K562 (cell line): Measurements from ENCODE around the gene SIRT2. TPM values are rescaled to one million over a fixed set of nuclear protein-coding genes. Genes with fewer than 3 reads are reported as not detected.
A peak's percentile ranks its signal among the peaks of the same experiment; 100 is the strongest.

Source experiments
- DDX20 ChIP-seq: fragments of 450-650 bp; IDR thresholded peaks from 2 replicates; pipeline ENCODE4 v1.6.1; 2016; ENCODE audit warnings: missing genetic modification characterization, low read depth, mild to moderate bottlenecking, missing compliant biosample characterization, moderate library complexity
- DEAF1 ChIP-seq: fragments of 450-650 bp; formaldehyde crosslinking; IDR thresholded peaks from 2 replicates; pipeline ENCODE4 v1.4.0; 2020; ENCODE audit warnings: mild to moderate bottlenecking, moderate library complexity
- E2F6 ChIP-seq, 2 experiments: IDR thresholded peaks; 2 replicates each; pipeline ENCODE4 v1.6.1; 2011; ENCODE audit warnings: borderline replicate concordance in 1 of 2, control low read depth in 1 of 2, low read depth in 1 of 2, low read length in 1 of 2, mild to moderate bottlenecking in 1 of 2, mixed read lengths in 1 of 2, moderate library complexity in 1 of 2; ENCODE audit not compliant: insufficient read depth in 1 of 2, insufficient read length in 1 of 2, poor library complexity in 1 of 2, severe bottlenecking in 1 of 2; ENCODE audit errors: extremely low read depth in 1 of 2
- ESRRB ChIP-seq: fragments of 250-450 bp; sonication (Bioruptor Pico); IDR thresholded peaks from 2 replicates; pipeline ENCODE4 v1.5.0; 2020; ENCODE audit warnings: mild to moderate bottlenecking, moderate library complexity, borderline replicate concordance
- ETV1 ChIP-seq: fragments of 450-650 bp; conservative IDR thresholded peaks from 2 replicates; pipeline ENCODE4 v1.6.1; 2016; ENCODE audit warnings: missing genetic modification characterization, control low read depth, low read depth, missing compliant biosample characterization
- EWSR1 ChIP-seq: fragments of 450-650 bp; IDR thresholded peaks from 2 replicates; pipeline ENCODE4 v1.6.1; 2018; ENCODE audit warnings: borderline replicate concordance, mild to moderate bottlenecking, low read depth, moderate library complexity; ENCODE audit not compliant: partially characterized antibody
- FOXA3 ChIP-seq, 2 experiments: fragments of 450-650 bp in 1 of 2; sonication (generic) in 1 of 2; formaldehyde crosslinking; IDR thresholded peaks in 1 of 2; conservative IDR thresholded peaks in 1 of 2; 2 replicates each; pipeline versions ENCODE4 v1.4.0 to v1.8.0; 2020 to 2022; ENCODE audit warnings: mild to moderate bottlenecking in 2 of 2, missing genetic modification reagents in 1 of 2
- GABPA ChIP-seq: fragments of 200-800 bp; sonication (Bioruptor generic); conservative IDR thresholded peaks from 2 replicates; pipeline ENCODE4 v1.6.1; 2016; ENCODE audit warnings: low read depth, missing genetic modification characterization, missing compliant biosample characterization
- GTF2F1 ChIP-seq: IDR thresholded peaks from 2 replicates; pipeline ENCODE4 v1.6.1; 2011; ENCODE audit warnings: low read depth, low read length, improper control_type of control experiment
- HDAC1 ChIP-seq, 2 experiments: fragments of 450-650 bp; IDR thresholded peaks; 2 replicates each; pipeline ENCODE4 v1.6.1; 2016 to 2017; ENCODE audit warnings: inconsistent platforms in 1 of 2, mild to moderate bottlenecking in 1 of 2, moderate library complexity in 1 of 2
- KLF1 ChIP-seq: fragments of 450-650 bp; IDR thresholded peaks from 2 replicates; pipeline ENCODE4 v1.6.1; 2016; ENCODE audit warnings: missing genetic modification characterization, missing compliant biosample characterization
- SETDB1 ChIP-seq: IDR thresholded peaks from one replicate; pipeline ENCODE4 v1.6.1; 2012; ENCODE audit warnings: low read length, control low read depth, inconsistent platforms
- TOE1 ChIP-seq, 2 experiments: fragments of 450-650 bp in 1 of 2; sonication (generic) in 1 of 2; formaldehyde crosslinking in 1 of 2; IDR thresholded peaks; 2 replicates each; pipeline versions ENCODE4 v1.7.1 to v1.8.0; 2016 to 2022; ENCODE audit warnings: borderline replicate concordance in 2 of 2, mild to moderate bottlenecking in 2 of 2, antibody characterized with exemption in 1 of 2, inconsistent platforms in 1 of 2, low read depth in 1 of 2, missing genetic modification reagents in 1 of 2, moderate library complexity in 1 of 2
- TRIM25 ChIP-seq: fragments of 450-650 bp; IDR thresholded peaks from 2 replicates; pipeline ENCODE4 v1.7.0; 2016; ENCODE audit warnings: borderline replicate concordance
- XRCC5 ChIP-seq: fragments of 200-400 bp; formaldehyde crosslinking; IDR thresholded peaks from 2 replicates; pipeline ENCODE4 v1.6.1; 2017; ENCODE audit warnings: low read depth, mild to moderate bottlenecking, low read length
- ZBTB17 ChIP-seq: fragments of 450-650 bp; formaldehyde crosslinking; IDR thresholded peaks from 2 replicates; pipeline ENCODE4 v1.4.0; 2020; ENCODE audit warnings: mild to moderate bottlenecking
- ZFX ChIP-seq: sonication (generic); formaldehyde crosslinking; IDR thresholded peaks from 2 replicates; pipeline ENCODE4 v1.8.0; 2022; ENCODE audit warnings: mild to moderate bottlenecking, missing genetic modification reagents, moderate library complexity
- ZNF133 ChIP-seq: fragments of 250-450 bp; sonication (Bioruptor Pico); IDR thresholded peaks from 2 replicates; pipeline ENCODE4 v1.4.0; 2020; ENCODE audit warnings: mild to moderate bottlenecking
- ZNF311 ChIP-seq: fragments of 250-450 bp; sonication (Bioruptor Pico); IDR thresholded peaks from 2 replicates; pipeline ENCODE4 v1.4.0; 2020; ENCODE audit warnings: mild to moderate bottlenecking, moderate library complexity
- polyA plus RNA-seq, 8 experiments: library from polyadenylated mRNA; depleted of rRNA in 4 of 8; stranded (reverse) in 5 of 8; unstranded in 3 of 8; fragments of >200 nt; fragmentation: Nextera tagmentation in 2 of 8; fragmentation: Illumina TruSeq in 1 of 8; extraction: Ambion mirVana in 2 of 8; extraction: Trizol in 1 of 8; gene quantifications; 2 replicates each; pipeline versions ENCODE4 v1.2.1 to v1.2.3, GENCODE V29; 2011 to 2014; ENCODE audit warnings: inconsistent platforms in 1 of 8, missing spikeins in 1 of 8
- total RNA-seq, 7 experiments: library from RNA; depleted of rRNA in 6 of 7; stranded (reverse); fragments of >200 nt in 6 of 7; fragmentation: Illumina TruSeq in 2 of 7; extraction: Trizol in 2 of 7; gene quantifications; 2 replicates each; pipeline versions ENCODE4 v1.2.1 to v1.2.3, GENCODE V29; 2011 to 2021; ENCODE audit warnings: low replicate concordance in 1 of 7

SIRT2 gene
- total and polyA plus RNA-seq, 9 of the 15 experiments (the other 6 are each of a cell fraction or from before 2014, with no cell fraction given) = 2.3 to 35.2 (median 22.9) TPM

GRCh38 chr19:38852231-38853044 lies 47.0 kb downstream of the SIRT2 start (continued):
- TF ChIP-seq TRIM25 (no peak), GABPA (no peak), ZBTB17 (peak; percentile 54), E2F6 (IDR thresholded peaks at IDR 0.05; ENCODE audit: borderline replicate concordance in 1 of 2, extremely low read depth in 1 of 2, insufficient read depth in 1 of 2, insufficient read length in 1 of 2, low read depth in 1 of 2, low read length in 1 of 2, poor library complexity in 1 of 2, severe bottlenecking in 1 of 2) (no peak), HDAC1 (IDR thresholded peaks at IDR 0.05) (peak in 1 of 2 experiments; percentile 44; a peak in 1 of 4 replicates), XRCC5 (0 out of 2 replicates have a peak, but pooled peaks have one; percentile 31), SETDB1 (no peak), KLF1 (tag) (no peak), GTF2F1 (no peak), ETV1 (tag) (no peak), ZNF311 (no peak), ZNF133 (CRISPR knock-in tag) (no peak), EWSR1 (no peak), FOXA3 (CRISPR knock-in tag; conservative IDR thresholded peaks at IDR 0.05 in 1 of 2, IDR thresholded peaks at IDR 0.05 in 1 of 2) (0 out of 4 replicates have a peak, but pooled peaks of 1 of the 2 experiments have one; percentile 51), TOE1 (IDR thresholded peaks at IDR 0.05; ENCODE audit: borderline replicate concordance) (0 out of 2 replicates have a peak, but pooled peaks have one; percentile 39), TOE1 (CRISPR knock-in tag; IDR thresholded peaks at IDR 0.05; ENCODE audit: borderline replicate concordance, low read depth) (0 out of 2 replicates have a peak, but pooled peaks have one; percentile 22), ESRRB (CRISPR knock-in tag) (no peak), DEAF1 (CRISPR knock-in tag) (no peak), ZFX (CRISPR knock-in tag) (no peak), DDX20 (no peak)
